Heart right ventricle (tissue), 16 donors: ENCODE measurements around the gene WARS2. TPM values are rescaled to one million over a fixed set of nuclear protein-coding genes. Genes with fewer than 3 reads are reported as not detected.
A peak's percentile ranks its signal among the peaks of the same experiment; 100 is the strongest.

Experiments used
- ATAC-seq, 8 donors: fragments of 200-7000 bp; cut with Tn5 transposase; one replicate each; pipeline ENCODE4 v1.9.1; 2020; ENCODE audit warnings: mild to moderate bottlenecking in 8 of 8, moderate library complexity in 8 of 8, moderate number of reproducible peaks in 1 of 8
- DNase-seq, 2 donors: peaks; one replicate each; pipeline ENCODE4 v3.0.0-alpha.2; 2020
- H3K27ac ChIP-seq, 10 donors: fragments of 200-600 bp; sonication (generic) in 2 of 10; one replicate each; pipeline versions ENCODE4 v1.5.0 to v1.8.0; 2020 to 2022; ENCODE audit warnings: mild to moderate bottlenecking in 3 of 10
- H3K27me3 ChIP-seq, 7 donors: fragments of 200-600 bp; one replicate each; pipeline ENCODE4 v1.8.0; 2021 to 2022; ENCODE audit warnings: mild to moderate bottlenecking in 2 of 7
- H3K36me3 ChIP-seq, 9 donors: fragments of 200-600 bp; sonication (generic) in 1 of 9; one replicate each; pipeline versions ENCODE4 v1.5.0 to v1.8.0; 2020 to 2022; ENCODE audit warnings: mild to moderate bottlenecking in 2 of 9
- H3K4me1 ChIP-seq, 9 donors: fragments of 200-600 bp; sonication (generic) in 1 of 9; one replicate each; pipeline versions ENCODE4 v1.5.0 to v1.8.0; 2020 to 2022; ENCODE audit warnings: mild to moderate bottlenecking in 4 of 9
- H3K4me3 ChIP-seq, 10 donors: fragments of 200-600 bp; sonication (generic) in 2 of 10; one replicate each; pipeline versions ENCODE4 v1.5.0 to v1.8.0; 2020 to 2022; ENCODE audit warnings: mild to moderate bottlenecking in 7 of 10, moderate library complexity in 2 of 10
- H3K9me3 ChIP-seq, 11 donors: fragments of 200-600 bp in 10 of 11; sonication (generic) in 2 of 11; one replicate each; pipeline versions ENCODE4 v1.5.0 to v1.8.0; 2013 to 2022; ENCODE audit warnings: mild to moderate bottlenecking in 2 of 11, control low read depth in 1 of 11, moderate library complexity in 1 of 11
- CTCF ChIP-seq, 9 donors: fragments of 200-600 bp; sonication (generic) in 2 of 9; IDR thresholded peaks; one replicate each; pipeline versions ENCODE4 v1.5.0 to v1.8.0; 2021 to 2022; ENCODE audit warnings: antibody characterized with exemption in 9 of 9, mild to moderate bottlenecking in 5 of 9, moderate library complexity in 1 of 9
- WGBS, 2 donors: extraction: QIAGEN DNeasy Blood & Tissue Kit; methylation state at CpG; one replicate each; pipeline ENCODE4 v1.1.7; 2013; ENCODE audit warnings: inconsistent platforms in 1 of 2; 5-methylcytosine and 5-hydroxymethylcytosine counted together
- intact Hi-C, 10 donors: fragments of 100-400 bp; cut with DNase I; formaldehyde crosslinking; loops; one replicate each; pipeline versions ENCODE4 v1.11.1 to v1.14.2; 2022
- polyA plus RNA-seq, 2 donors: library from polyadenylated mRNA; stranded (reverse); fragments of 200-250 nt; gene quantifications; one replicate each; pipeline ENCODE4 v1.2.3, GENCODE V29; 2013
- total RNA-seq, 10 donors: library from RNA; stranded (reverse); fragmentation: NEBNext Ultra II Directional in 3 of 10; extraction: Animal tissue kit (Norgen Biotek cat#: 25700) in 3 of 10; gene quantifications; one replicate each; pipeline versions ENCODE4 v1.2.1 to v1.2.4, GENCODE V29; 2021 to 2023
- donor health status: Arrhythmogenic right ventricular cardiomyopathy.
- donor health status: ischemic (EF 13 %, LVEDD 7.1; RV severe dilation, severe dysfunction).
- donor health status: healthy with polysubstance abuse.
- donor health status: DM: no; HTN: yes; CAD: no.
- donor health status: DM: no; HTN: no; CAD: no.
- donor health status: ischemic (EF 25% LVEDD 6.9; RV normal size, moderate dysfunction).
- donor health status: ischemic (EF 25% LVEDD 5.7; RV mildly dilated, moderate dysfunction).
- donor health status: healthy.
- donor health status: DM: yes; HTN: yes; CAD: no.
- donor health status: Ischemic cardiomyopathy.
- donor health status: ischemic (EF 35%, LVEDD 5.7; RV mildly dilated, moderate dysfunction).
- donor health status: nonischemic (EF 11% LVEDD 7.7; RV severe dilation, severe dysfunction).
- donor health status: DM: yes; HTN: yes; CAD: no.
- donor health status: PGD.
- donor health status: ischemic (EF 29% LVEDD 5.4; RV normal size, mild dysfunction).
- donor health status: nonischemic (EF 23%, LVEDD 6.1; RV moderate dilation, normal function).

WARS2 gene
- total and polyA plus RNA-seq, 12 donors: 3.5 to 15.4 (median 11.3) TPM

- intact Hi-C loops: no loop called here
- Histone ChIP-seq H3K36me3 (no peaks in the 10 kb centered on the region), H3K4me1 (peaks cover 0 to 3% (median 0%) of the 10 kb centered on the region in 9 donors), H3K27me3 (no peaks in the 10 kb centered on the region), H3K9me3 (peaks cover 0 to 39% (median 10%) of the 10 kb centered on the region in 11 donors), H3K27ac (no peak overlapping the region), H3K4me3 (no peak overlapping the region)
- DNase-seq (no peak), ATAC-seq (peak in 1 of 8 donors; percentile 61)
- no peak for TF ChIP-seq CTCF (IDR thresholded peaks at IDR 0.05)
- 58 to 67% methylated on average over 7 of the region's 7 CpGs for WGBS, 2 donors
These were observed 23.7 kb downstream of the WARS2 start for GRCh38 chr1:119116725-119117124.

- intact Hi-C loops: no loop called here
These were observed 24.7 kb downstream of the WARS2 start for GRCh38 chr1:119115736-119116135.

GRCh38 chr1:119115311-119115710, 25.1 kb downstream of the WARS2 start:
- TF ChIP-seq CTCF (IDR thresholded peaks at IDR 0.05): no peak

More at GRCh38 chr1:119115736-119116135, 24.7 kb downstream of the WARS2 start:
- TF ChIP-seq CTCF (IDR thresholded peaks at IDR 0.05): no peak
- H3K27ac ChIP-seq: no peak overlapping the region
- WGBS, 2 donors: 85 to 90% methylated on average over 3 of the region's 3 CpGs
- H3K9me3 ChIP-seq: peaks cover 0 to 29% (median 2%) of the 10 kb centered on the region in 11 donors
- peaks cover 0 to 3% (median 0%) of the 10 kb centered on the region in 9 donors for H3K4me1 ChIP-seq
- H3K4me3 ChIP-seq: no peak overlapping the region
- H3K36me3 ChIP-seq: no peaks in the 10 kb centered on the region
- ATAC-seq: no peak
- no peak for DNase-seq
- H3K27me3 ChIP-seq: no peaks in the 10 kb centered on the region

GRCh38 chr1:119114786-119115185, 25.7 kb downstream of the WARS2 start:
- no peak for TF ChIP-seq CTCF (IDR thresholded peaks at IDR 0.05)
- Histone ChIP-seq H3K4me3 (no peak overlapping the region), H3K4me1 (peaks cover 0 to 3% (median 0%) of the 10 kb centered on the region in 9 donors), H3K27me3 (no peaks in the 10 kb centered on the region), H3K36me3 (no peaks in the 10 kb centered on the region), H3K27ac (no peak overlapping the region), H3K9me3 (peaks cover 0 to 19% (median 0%) of the 10 kb centered on the region in 11 donors)
- intact Hi-C loops: no loop called here
- DNase-seq (no peak), ATAC-seq (no peak)
- 77 to 80% methylated on average over 1 of the region's 1 CpG for WGBS, 2 donors

More at GRCh38 chr1:119115311-119115710, 25.1 kb downstream of the WARS2 start:
- no peak overlapping the region for H3K4me3 ChIP-seq
- H3K9me3 ChIP-seq: peaks cover 0 to 25% (median 0%) of the 10 kb centered on the region in 11 donors
- H3K27me3 ChIP-seq: no peaks in the 10 kb centered on the region
- intact Hi-C loops: no loop called here
- H3K27ac ChIP-seq: no peak overlapping the region
- ATAC-seq (no peak), DNase-seq (no peak)
- peaks cover 0 to 3% (median 0%) of the 10 kb centered on the region in 9 donors for H3K4me1 ChIP-seq
- no peaks in the 10 kb centered on the region for H3K36me3 ChIP-seq
